GM12864 (cell line): ENCODE data around the gene CLNS1A.
"Not testable (repeated sequence)": the region's sequence is repeated elsewhere in the genome, so short reads cannot be mapped to it uniquely, and the experiment has no call there.

Source experiments
- DNase-seq: peaks from one replicate; pipeline ENCODE4 v3.0.0-alpha.2; 2011; ENCODE audit warnings: low read depth
- H3K4me3 ChIP-seq: 2 replicates; pipeline ENCODE4 v1.5.1; 2011; ENCODE audit warnings: mild to moderate bottlenecking, low read depth, low read length, control low read depth
- CTCF ChIP-seq: IDR thresholded peaks from 2 replicates; pipeline ENCODE4 v1.5.1; 2011; ENCODE audit warnings: low read depth, mild to moderate bottlenecking, moderate library complexity, low read length, control low read depth, inconsistent platforms; ENCODE audit errors: missing control alignments

The CLNS1A gene

GRCh38 chr11:77650123-77650522 lies 12.5 kb upstream of the CLNS1A start:
- H3K4me3 ChIP-seq, result no peak overlapping the region
- no peak for DNase-seq
- no peak for TF ChIP-seq CTCF

- TF ChIP-seq CTCF, result no peak
- DNase-seq, result no peak
- H3K4me3 ChIP-seq, result no peak overlapping the region
Measured at GRCh38 chr11:77647654-77648305, 10.2 kb upstream of the CLNS1A start.

- DNase-seq, result no peak
- H3K4me3 ChIP-seq, result no peak overlapping the region
- no peak for TF ChIP-seq CTCF
Measured at GRCh38 chr11:77644887-77645286, 7.3 kb upstream of the CLNS1A start.

GRCh38 chr11:77642228-77642627 lies 4.6 kb upstream of the CLNS1A start:
- TF ChIP-seq CTCF, result no peak
- H3K4me3 ChIP-seq, result no peak overlapping the region
- DNase-seq, result no peak

- H3K4me3 ChIP-seq, result peak overlapping the region; percentile 74
- no peak for DNase-seq
- no peak for TF ChIP-seq CTCF
Measured at GRCh38 chr11:77636731-77637344, 756 bp downstream of the CLNS1A start.

- not testable (repeated sequence) for DNase-seq, H3K4me3 ChIP-seq
Measured at GRCh38 chr11:77633926-77634325, 3.7 kb downstream of the CLNS1A start.

- no peak for DNase-seq
- no peak overlapping the region for H3K4me3 ChIP-seq
- TF ChIP-seq CTCF, result no peak
Measured at GRCh38 chr11:77630157-77630710, 7.4 kb downstream of the CLNS1A start.
